Measurements from ENCODE around the gene UTP15.

The UTP15 gene

GRCh38 chr5:73542020-73542419 is 23.5 kb upstream of the UTP15 start:
- H3K4me3 ChIP-seq (ENCODE audit: low read length) = no peak overlapping the region
- TF ChIP-seq, protein P1, sequence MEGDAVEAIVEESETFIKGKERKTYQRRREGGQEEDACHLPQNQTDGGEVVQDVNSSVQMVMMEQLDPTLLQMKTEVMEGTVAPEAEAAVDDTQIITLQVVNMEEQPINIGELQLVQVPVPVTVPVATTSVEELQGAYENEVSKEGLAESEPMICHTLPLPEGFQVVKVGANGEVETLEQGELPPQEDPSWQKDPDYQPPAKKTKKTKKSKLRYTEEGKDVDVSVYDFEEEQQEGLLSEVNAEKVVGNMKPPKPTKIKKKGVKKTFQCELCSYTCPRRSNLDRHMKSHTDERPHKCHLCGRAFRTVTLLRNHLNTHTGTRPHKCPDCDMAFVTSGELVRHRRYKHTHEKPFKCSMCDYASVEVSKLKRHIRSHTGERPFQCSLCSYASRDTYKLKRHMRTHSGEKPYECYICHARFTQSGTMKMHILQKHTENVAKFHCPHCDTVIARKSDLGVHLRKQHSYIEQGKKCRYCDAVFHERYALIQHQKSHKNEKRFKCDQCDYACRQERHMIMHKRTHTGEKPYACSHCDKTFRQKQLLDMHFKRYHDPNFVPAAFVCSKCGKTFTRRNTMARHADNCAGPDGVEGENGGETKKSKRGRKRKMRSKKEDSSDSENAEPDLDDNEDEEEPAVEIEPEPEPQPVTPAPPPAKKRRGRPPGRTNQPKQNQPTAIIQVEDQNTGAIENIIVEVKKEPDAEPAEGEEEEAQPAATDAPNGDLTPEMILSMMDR (conservative IDR thresholded peaks at IDR 0.05; ENCODE audit: low read length) = no peak
- no peak for DNase-seq (ENCODE audit: low read depth)

- no peak for DNase-seq (ENCODE audit: low read depth)
- TF ChIP-seq, protein P1 (conservative IDR thresholded peaks at IDR 0.05; ENCODE audit: low read length) = no peak
- no peak overlapping the region for H3K4me3 ChIP-seq (ENCODE audit: low read length)
These were observed 20.8 kb upstream of the UTP15 start for GRCh38 chr5:73544429-73545402.

GRCh38 chr5:73545403-73545779 is 20.2 kb upstream of the UTP15 start:
- DNase-seq (ENCODE audit: low read depth) = no peak
- TF ChIP-seq, protein P1 (conservative IDR thresholded peaks at IDR 0.05; ENCODE audit: low read length) = no peak
- H3K4me3 ChIP-seq (ENCODE audit: low read length) = no peak overlapping the region

GRCh38 chr5:73550016-73550415 is 15.5 kb upstream of the UTP15 start:
- TF ChIP-seq, protein P1 (conservative IDR thresholded peaks at IDR 0.05; ENCODE audit: low read length) = no peak
- DNase-seq (ENCODE audit: low read depth) = no peak
- H3K4me3 ChIP-seq (ENCODE audit: low read length) = no peak overlapping the region

DNA sequence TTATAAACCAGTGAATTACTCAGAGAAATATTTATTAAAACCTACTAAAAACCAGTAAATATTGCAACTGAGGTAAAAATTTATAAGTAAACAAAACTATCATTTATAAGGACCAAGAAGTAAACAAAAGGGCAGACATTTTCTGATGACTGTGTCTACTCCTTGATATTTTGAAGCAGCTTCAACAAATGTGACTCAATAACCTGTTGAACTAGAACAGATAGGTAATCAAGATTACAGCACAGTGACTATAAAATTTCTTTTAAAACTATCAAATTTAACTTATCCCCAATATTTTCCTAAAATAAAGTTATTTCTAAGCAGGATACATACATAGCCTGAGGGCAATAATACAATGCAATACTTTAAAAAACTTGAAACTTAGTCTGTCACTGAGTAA is 12.9 kb upstream of the UTP15 start:
- no peak overlapping the region for H3K4me3 ChIP-seq (ENCODE audit: low read length)
- no peak for DNase-seq (ENCODE audit: low read depth)
- TF ChIP-seq, protein P1 (conservative IDR thresholded peaks at IDR 0.05; ENCODE audit: low read length) = no peak

DNA sequence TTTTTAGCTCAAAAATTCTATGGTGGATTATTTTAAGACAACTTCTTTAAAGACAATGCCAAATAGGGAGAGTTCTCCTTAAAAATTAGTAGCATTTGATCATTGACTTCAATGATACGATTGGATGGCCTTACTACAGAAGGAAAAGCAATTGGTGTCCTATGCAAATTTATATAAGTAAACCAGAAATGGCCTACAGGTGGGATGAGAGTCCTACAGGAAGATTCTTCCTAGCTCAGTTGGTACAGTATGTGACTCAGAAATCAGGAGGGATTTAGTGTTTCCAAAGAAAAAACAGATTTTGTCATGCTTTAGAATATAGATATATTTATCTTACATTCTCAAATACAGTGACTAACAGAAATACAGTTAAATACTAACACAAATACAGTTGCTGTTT is 6.6 kb upstream of the UTP15 start:
- TF ChIP-seq, protein P1 (conservative IDR thresholded peaks at IDR 0.05; ENCODE audit: low read length) = no peak
- DNase-seq (ENCODE audit: low read depth) = no peak
- no peak overlapping the region for H3K4me3 ChIP-seq (ENCODE audit: low read length)

DNA sequence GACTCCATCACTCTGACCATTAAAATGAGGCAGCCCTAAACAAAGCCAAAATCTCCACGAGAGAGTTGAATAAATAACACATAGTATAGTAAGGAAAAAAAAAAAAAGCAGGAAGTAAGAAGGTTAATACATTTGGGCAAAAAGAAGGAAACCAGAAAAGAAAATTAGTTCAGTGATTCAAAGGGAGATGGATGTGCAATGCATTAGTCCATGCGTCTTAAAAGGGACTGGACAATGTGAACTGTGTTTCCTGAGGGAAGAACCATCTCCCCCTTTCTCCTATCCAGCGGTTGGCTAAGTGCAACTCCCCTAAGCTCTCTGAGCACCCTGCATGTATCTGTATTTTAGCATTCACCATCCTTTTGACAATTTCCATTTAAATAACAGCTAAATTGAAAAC is 1.5 kb upstream of the UTP15 start:
- peak overlapping the region; percentile 93 for H3K4me3 ChIP-seq (ENCODE audit: low read length)
- TF ChIP-seq, protein P1 (conservative IDR thresholded peaks at IDR 0.05; ENCODE audit: low read length) = no peak
- DNase-seq (ENCODE audit: low read depth) = no peak
